Tibial nerve (tissue), 3 donors: ENCODE measurements around the gene RTF1.

ENCODE experiments used
- CTCF ChIP-seq, 5 experiments: fragments of 200-600 bp in 3 of 5; fragments of 450-650 bp in 2 of 5; sonication (generic) in 3 of 5; IDR thresholded peaks; one replicate each; pipeline ENCODE4 v1.5.1; 2016 to 2019; ENCODE audit warnings: antibody characterized with exemption in 5 of 5, mild to moderate bottlenecking in 3 of 5, moderate library complexity in 2 of 5
- POLR2A ChIP-seq, 2 donors: fragments of 450-650 bp; IDR thresholded peaks; one replicate each; pipeline ENCODE4 v1.6.1; 2017; ENCODE audit warnings: antibody characterized with exemption in 2 of 2, mild to moderate bottlenecking in 2 of 2, moderate library complexity in 2 of 2

GRCh38 chr15:41512940-41513505, 96.1 kb downstream of the RTF1 start:
- TF ChIP-seq CTCF (IDR thresholded peaks at IDR 0.05), result no peak
- no peak for TF ChIP-seq POLR2A (IDR thresholded peaks at IDR 0.05)
